Measurements from ENCODE around the gene NR3C1. TPM values are rescaled to one million over a fixed set of nuclear protein-coding genes. Genes with fewer than 3 reads are reported as not detected.
"Not testable (repeated sequence)": the region's sequence is repeated elsewhere in the genome, so short reads cannot be mapped to it uniquely, and the experiment has no call there.

NR3C1 gene
- total RNA-seq, 4 donors from 2014 or later: 55.1 to 134 (median 87.3) TPM

DNA sequence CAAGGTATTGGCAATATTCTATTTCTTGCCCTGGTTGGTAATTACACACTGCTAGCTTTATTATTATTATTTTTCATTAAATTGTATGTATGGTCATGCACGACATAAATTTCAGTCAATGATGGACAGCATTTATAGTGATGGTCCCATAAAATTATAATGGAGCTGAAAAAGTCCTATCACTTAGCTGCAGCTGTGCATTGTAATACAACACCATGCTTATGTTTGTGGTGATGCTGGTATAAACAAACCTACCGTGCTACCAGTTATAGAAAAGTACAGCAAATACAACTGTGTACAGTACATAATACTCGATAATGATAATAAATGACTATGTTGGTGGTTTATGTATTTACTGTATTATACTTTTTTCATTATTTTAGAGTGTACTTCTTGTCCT, 65.5 kb downstream of the NR3C1 start:
- Histone ChIP-seq H3K9me3 (no peaks in the 10 kb centered on the region), H3K27ac (no peak overlapping the region), H3K36me3 (no peaks in the 10 kb centered on the region), H3K27me3 (no peaks in the 10 kb centered on the region), H3K4me3 (no peak overlapping the region), H3K4me1 (peaks cover 0 to 6% of the 10 kb centered on the region in 2 donors)
- TF ChIP-seq, protein P1, sequence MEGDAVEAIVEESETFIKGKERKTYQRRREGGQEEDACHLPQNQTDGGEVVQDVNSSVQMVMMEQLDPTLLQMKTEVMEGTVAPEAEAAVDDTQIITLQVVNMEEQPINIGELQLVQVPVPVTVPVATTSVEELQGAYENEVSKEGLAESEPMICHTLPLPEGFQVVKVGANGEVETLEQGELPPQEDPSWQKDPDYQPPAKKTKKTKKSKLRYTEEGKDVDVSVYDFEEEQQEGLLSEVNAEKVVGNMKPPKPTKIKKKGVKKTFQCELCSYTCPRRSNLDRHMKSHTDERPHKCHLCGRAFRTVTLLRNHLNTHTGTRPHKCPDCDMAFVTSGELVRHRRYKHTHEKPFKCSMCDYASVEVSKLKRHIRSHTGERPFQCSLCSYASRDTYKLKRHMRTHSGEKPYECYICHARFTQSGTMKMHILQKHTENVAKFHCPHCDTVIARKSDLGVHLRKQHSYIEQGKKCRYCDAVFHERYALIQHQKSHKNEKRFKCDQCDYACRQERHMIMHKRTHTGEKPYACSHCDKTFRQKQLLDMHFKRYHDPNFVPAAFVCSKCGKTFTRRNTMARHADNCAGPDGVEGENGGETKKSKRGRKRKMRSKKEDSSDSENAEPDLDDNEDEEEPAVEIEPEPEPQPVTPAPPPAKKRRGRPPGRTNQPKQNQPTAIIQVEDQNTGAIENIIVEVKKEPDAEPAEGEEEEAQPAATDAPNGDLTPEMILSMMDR (IDR thresholded peaks at IDR 0.05): no peak
- TF ChIP-seq POLR2A (IDR thresholded peaks at IDR 0.05): no peak
- intact Hi-C loops (cut with DNase I; ENCODE audit: low total_unique reads): no loop called here
- no peak for DNase-seq

DNA sequence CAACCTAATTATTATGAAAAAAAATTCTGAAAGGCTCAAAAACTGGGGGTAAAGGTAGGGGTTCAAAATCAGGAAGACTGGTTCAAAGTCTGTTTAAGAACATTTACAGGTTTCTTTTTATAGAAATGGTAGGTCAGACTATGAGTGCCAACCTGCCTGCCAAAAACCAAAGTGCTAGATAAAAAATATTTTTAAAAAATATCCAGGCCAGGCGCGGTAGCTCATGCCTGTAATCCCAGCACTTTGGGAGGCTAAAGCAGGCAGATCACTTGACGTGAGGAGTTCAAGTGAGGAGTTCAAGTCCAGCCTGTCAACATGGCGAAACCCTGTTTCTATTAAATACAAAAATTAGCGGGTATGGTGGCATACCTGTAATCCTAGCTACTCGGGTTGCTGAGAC, 67.0 kb downstream of the NR3C1 start:
- intact Hi-C loops (cut with DNase I; ENCODE audit: low total_unique reads): no loop called here
- H3K27ac ChIP-seq: no peak overlapping the region
- no peak for TF ChIP-seq POLR2A (IDR thresholded peaks at IDR 0.05)
- TF ChIP-seq, protein P1 (IDR thresholded peaks at IDR 0.05): no peak

DNA sequence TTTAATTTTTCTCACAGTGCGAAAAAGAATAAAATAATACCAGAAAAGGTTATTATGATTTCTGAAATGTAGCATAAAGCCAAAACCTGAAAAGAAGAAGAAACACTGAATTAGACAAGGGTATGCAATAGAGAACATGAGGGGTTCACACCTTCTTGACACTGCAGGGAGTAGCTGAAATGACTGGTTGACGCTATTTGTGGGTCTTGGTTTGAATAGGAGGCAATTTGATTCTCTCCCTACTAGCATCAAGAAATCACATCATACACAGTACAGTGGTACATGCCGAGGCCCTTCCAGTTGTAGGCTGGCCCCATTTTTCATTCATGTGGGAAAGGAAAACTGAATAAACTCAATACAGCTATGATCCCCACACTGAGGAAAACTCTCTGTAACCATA, 68.6 kb downstream of the NR3C1 start:
- DNase-seq: no peak
- Histone ChIP-seq H3K4me1 (no peaks in the 10 kb centered on the region), H3K36me3 (no peaks in the 10 kb centered on the region), H3K27ac (no peak overlapping the region), H3K4me3 (no peak overlapping the region), H3K27me3 (no peaks in the 10 kb centered on the region), H3K9me3 (no peaks in the 10 kb centered on the region)
- intact Hi-C loops (cut with DNase I; ENCODE audit: low total_unique reads): no loop called here
- TF ChIP-seq, protein P1 (IDR thresholded peaks at IDR 0.05): no peak
- no peak for TF ChIP-seq POLR2A (IDR thresholded peaks at IDR 0.05)

More for the DNA sequence above, 67.0 kb downstream of the NR3C1 start:
- DNase-seq: no peak
- Histone ChIP-seq H3K4me1 (peaks cover 0 to 5% of the 10 kb centered on the region in 2 donors), H3K36me3 (no peaks in the 10 kb centered on the region), H3K4me3 (no peak overlapping the region), H3K9me3 (no peaks in the 10 kb centered on the region), H3K27me3 (no peaks in the 10 kb centered on the region)

DNA sequence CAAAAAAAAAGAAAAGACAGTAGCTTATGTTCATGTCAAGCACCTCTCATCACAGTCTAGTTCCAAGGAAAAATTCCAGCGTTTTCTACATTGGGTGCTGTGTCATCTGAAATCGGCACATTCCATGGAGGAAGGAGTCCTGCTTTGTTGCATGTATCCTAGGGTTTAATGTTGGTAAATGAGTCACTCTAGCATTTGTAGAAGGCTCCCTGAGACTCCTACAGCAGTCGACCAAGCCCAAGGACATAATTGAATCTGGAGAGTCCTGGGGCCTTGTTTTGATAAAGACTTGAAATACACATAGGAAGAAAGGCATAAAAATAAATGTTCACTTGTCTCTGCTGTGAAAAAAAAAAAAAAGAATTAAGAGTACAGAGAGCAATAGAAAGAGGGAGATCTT, 69.1 kb downstream of the NR3C1 start:
- H3K4me1 ChIP-seq; H3K27ac ChIP-seq; DNase-seq; H3K36me3 ChIP-seq; H3K27me3 ChIP-seq; H3K4me3 ChIP-seq; H3K9me3 ChIP-seq; intact Hi-C loops (cut with DNase I; ENCODE audit: low total_unique reads): not testable (repeated sequence)

DNA sequence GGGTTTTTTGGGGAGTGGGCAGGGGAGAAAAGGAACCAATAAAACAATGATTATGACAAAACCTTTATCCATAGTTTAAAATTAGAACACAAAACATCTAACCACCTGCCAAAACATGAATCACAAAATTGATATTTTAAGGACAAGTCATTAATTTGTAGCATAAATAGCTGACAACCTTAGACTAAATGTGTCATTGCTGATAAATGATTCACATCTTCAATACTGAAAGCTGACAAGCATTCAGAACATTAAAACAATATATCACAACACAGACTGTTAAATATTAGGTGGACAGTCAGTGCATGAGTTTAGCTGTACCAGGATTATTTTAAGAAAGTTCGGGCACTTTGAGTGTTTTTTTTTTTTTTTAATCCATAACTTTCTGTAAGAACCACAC, 71.5 kb downstream of the NR3C1 start:
- no peaks in the 10 kb centered on the region for H3K4me1 ChIP-seq
- intact Hi-C loops (cut with DNase I; ENCODE audit: low total_unique reads): no loop called here
- no peak overlapping the region for H3K27ac ChIP-seq
- no peaks in the 10 kb centered on the region for H3K27me3 ChIP-seq
- no peak overlapping the region for H3K4me3 ChIP-seq
- H3K9me3 ChIP-seq: no peaks in the 10 kb centered on the region
- H3K36me3 ChIP-seq: no peaks in the 10 kb centered on the region
- TF ChIP-seq POLR2A (IDR thresholded peaks at IDR 0.05): no peak
- TF ChIP-seq, protein P1 (IDR thresholded peaks at IDR 0.05): no peak
- no peak for DNase-seq

DNA sequence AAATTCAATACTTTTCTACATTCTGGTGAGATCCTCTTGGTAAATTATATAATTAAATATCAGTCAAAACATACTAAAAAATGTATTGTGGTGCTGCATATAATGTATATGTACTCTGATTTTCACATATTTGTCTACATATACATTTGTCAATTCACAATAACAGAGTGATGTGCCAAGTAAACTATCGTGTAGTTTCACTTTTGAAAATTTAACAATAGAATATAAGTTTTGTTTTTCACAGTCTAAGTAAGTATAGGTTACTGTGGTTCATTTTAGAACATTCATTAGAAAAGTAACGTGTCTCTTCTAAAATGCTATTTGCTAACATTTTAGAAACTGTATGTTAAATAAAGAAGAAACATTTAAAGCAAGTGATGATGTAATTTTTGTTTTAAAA, 73.6 kb downstream of the NR3C1 start:
- Histone ChIP-seq H3K4me1 (no peaks in the 10 kb centered on the region), H3K27me3 (no peaks in the 10 kb centered on the region), H3K27ac (no peak overlapping the region), H3K36me3 (no peaks in the 10 kb centered on the region), H3K9me3 (no peaks in the 10 kb centered on the region), H3K4me3 (no peak overlapping the region)
- TF ChIP-seq, protein P1 (IDR thresholded peaks at IDR 0.05): no peak
- no peak for TF ChIP-seq POLR2A (IDR thresholded peaks at IDR 0.05)
- intact Hi-C loops (cut with DNase I; ENCODE audit: low total_unique reads): no loop called here
- DNase-seq: no peak

Data from uterus (tissue), 4 donors.